NB4 (cell line): ENCODE data around the gene GNG13.

Source experiments
- DNase-seq: peaks from one replicate; pipeline ENCODE4 v3.0.0; 2010; ENCODE audit warnings: low read depth
- H3K4me3 ChIP-seq: one replicate; pipeline ENCODE4 v1.5.1; 2011; ENCODE audit warnings: mild to moderate bottlenecking, low read depth, low read length, moderate library complexity
- CTCF ChIP-seq: IDR thresholded peaks from one replicate; pipeline ENCODE4 v1.5.1; 2012; ENCODE audit warnings: low read depth, low read length
- MAX ChIP-seq: IDR thresholded peaks from 2 replicates; pipeline ENCODE4 v1.6.1; 2011; ENCODE audit warnings: low read depth, low read length
- MYC ChIP-seq: IDR thresholded peaks from 2 replicates; pipeline ENCODE4 v1.6.1; 2011; ENCODE audit warnings: low read depth, low read length
- POLR2A ChIP-seq: IDR thresholded peaks from 2 replicates; pipeline ENCODE4 v1.6.1; 2011; ENCODE audit warnings: mild to moderate bottlenecking; ENCODE audit not compliant: insufficient read length; ENCODE audit errors: extremely low read depth

The GNG13 gene

GRCh38 chr16:828891-829290 lies 28.4 kb upstream of the GNG13 start:
- H3K4me3 ChIP-seq: no peak overlapping the region
- no peak for DNase-seq
- no peak for TF ChIP-seq CTCF
- no peak for TF ChIP-seq MYC
- no peak for TF ChIP-seq MAX
- TF ChIP-seq POLR2A: no peak

- no peak overlapping the region for H3K4me3 ChIP-seq
- no peak for DNase-seq
- TF ChIP-seq POLR2A (no peak), CTCF (no peak), MYC (no peak), MAX (no peak)
Observed at GRCh38 chr16:827513-827912, 27.0 kb upstream of the GNG13 start.

- no peak for DNase-seq
- no peak overlapping the region for H3K4me3 ChIP-seq
- TF ChIP-seq MAX: no peak
- no peak for TF ChIP-seq POLR2A
- TF ChIP-seq CTCF: no peak
- TF ChIP-seq MYC: no peak
Observed at GRCh38 chr16:825341-826061, 25.0 kb upstream of the GNG13 start.

- DNase-seq: no peak
- no peak for TF ChIP-seq MAX
- TF ChIP-seq CTCF: no peak
- TF ChIP-seq MYC: no peak
- TF ChIP-seq POLR2A: no peak
- H3K4me3 ChIP-seq: no peak overlapping the region
Observed at GRCh38 chr16:824601-825000, 24.1 kb upstream of the GNG13 start.

GRCh38 chr16:824194-824593 lies 23.7 kb upstream of the GNG13 start:
- no peak for DNase-seq
- no peak overlapping the region for H3K4me3 ChIP-seq
- no peak for TF ChIP-seq MYC
- TF ChIP-seq CTCF: no peak
- TF ChIP-seq POLR2A: no peak
- no peak for TF ChIP-seq MAX

GRCh38 chr16:822909-823297 lies 22.4 kb upstream of the GNG13 start:
- no peak overlapping the region for H3K4me3 ChIP-seq
- TF ChIP-seq MYC: no peak
- TF ChIP-seq MAX: no peak
- no peak for TF ChIP-seq CTCF
- TF ChIP-seq POLR2A: no peak
- DNase-seq: no peak
